Thyroid gland (tissue), 4 donors: Measurements from ENCODE around the gene AKR1B15.

Source experiments
- CTCF ChIP-seq, 6 experiments: fragments of 200-600 bp in 3 of 6; fragments of 450-650 bp in 3 of 6; sonication (generic) in 3 of 6; IDR thresholded peaks; one replicate each; pipeline ENCODE4 v1.5.1; 2016 to 2019; ENCODE audit warnings: antibody characterized with exemption in 6 of 6, mild to moderate bottlenecking in 2 of 6, inconsistent platforms in 1 of 6, moderate library complexity in 1 of 6
- POLR2A ChIP-seq, 2 donors: fragments of 450-650 bp; IDR thresholded peaks; one replicate each; pipeline ENCODE4 v1.6.1; 2017; ENCODE audit warnings: antibody characterized with exemption in 2 of 2, mild to moderate bottlenecking in 2 of 2, moderate library complexity in 1 of 2

GRCh38 chr7:134627109-134627774, 78.3 kb downstream of the AKR1B15 start:
- TF ChIP-seq CTCF (IDR thresholded peaks at IDR 0.05), result no peak
- no peak for TF ChIP-seq POLR2A (IDR thresholded peaks at IDR 0.05)
